T47D (cell line): Measurements from ENCODE around the gene FAM78B.

Experiments
- DNase-seq, 2 experiments: peaks; one replicate each; pipeline versions ENCODE4 v3.0.0 to v3.0.0-alpha.2; 2011 to 2012; ENCODE audit warnings: low read depth in 1 of 2, low spot score in 1 of 2
- JUND ChIP-seq: IDR thresholded peaks from 2 replicates; pipeline ENCODE4 v1.6.1; 2012; ENCODE audit warnings: low read depth
- in situ Hi-C: cut with HindIII; loops from 2 replicates; pipeline ENCODE4 v1.10.0; 2016; ENCODE audit warnings: low sequenced_read_pairs, low pct_unique_long_range_greater_than_20kb

Gene FAM78B

GRCh38 chr1:166152978-166153377 lies 13.8 kb downstream of the FAM78B start:
- DNase-seq, result no peak
- TF ChIP-seq JUND, result no peak
- in situ Hi-C loops, result no loop called here

GRCh38 chr1:166151804-166152203 lies 15.0 kb downstream of the FAM78B start:
- in situ Hi-C loops, result no loop called here
- TF ChIP-seq JUND, result no peak
- no peak for DNase-seq

- no peak for TF ChIP-seq JUND
- in situ Hi-C loops, result no loop called here
- no peak for DNase-seq
These were observed 21.3 kb downstream of the FAM78B start for GRCh38 chr1:166145499-166145898.

GRCh38 chr1:166141969-166142368 lies 24.8 kb downstream of the FAM78B start:
- in situ Hi-C loops, result no loop called here
- TF ChIP-seq JUND, result no peak
- DNase-seq, result no peak

GRCh38 chr1:166140251-166140650 lies 26.6 kb downstream of the FAM78B start:
- no peak for DNase-seq

GRCh38 chr1:166139735-166140134 lies 27.1 kb downstream of the FAM78B start:
- no peak for TF ChIP-seq JUND
- DNase-seq, result no peak
- in situ Hi-C loops, result no loop called here

More at GRCh38 chr1:166140251-166140650, 26.6 kb downstream of the FAM78B start:
- TF ChIP-seq JUND, result no peak
- in situ Hi-C loops, result no loop called here

GRCh38 chr1:166136699-166137401 lies 30.0 kb downstream of the FAM78B start:
- in situ Hi-C loops, result no loop called here
- TF ChIP-seq JUND, result no peak
- DNase-seq, result no peak

- in situ Hi-C loops, result no loop called here
- no peak for TF ChIP-seq JUND
- no peak for DNase-seq
These were observed 30.6 kb downstream of the FAM78B start for GRCh38 chr1:166136222-166136621.

- no peak for DNase-seq
- in situ Hi-C loops, result no loop called here
- TF ChIP-seq JUND, result no peak
These were observed 32.9 kb downstream of the FAM78B start for GRCh38 chr1:166133857-166134256.

GRCh38 chr1:166133276-166133841 lies 33.4 kb downstream of the FAM78B start:
- in situ Hi-C loops, result no loop called here
- no peak for DNase-seq

GRCh38 chr1:166132496-166132895 lies 34.3 kb downstream of the FAM78B start:
- TF ChIP-seq JUND, result no peak
- DNase-seq, result no peak
- in situ Hi-C loops, result no loop called here

More at GRCh38 chr1:166133276-166133841, 33.4 kb downstream of the FAM78B start:
- TF ChIP-seq JUND, result no peak

GRCh38 chr1:166129006-166129405 lies 37.8 kb downstream of the FAM78B start:
- DNase-seq, result no peak
- TF ChIP-seq JUND, result no peak
- in situ Hi-C loops, result no loop called here

- in situ Hi-C loops, result no loop called here
- no peak for TF ChIP-seq JUND
- DNase-seq, result no peak
These were observed 38.6 kb downstream of the FAM78B start for GRCh38 chr1:166128195-166128594.
